HepG2 (cell line): Measurements from ENCODE around the gene MTR. TPM values are rescaled to one million over a fixed set of nuclear protein-coding genes. Genes with fewer than 3 reads are reported as not detected.

Experiments
- ATF2 ChIP-seq: sonication (generic); formaldehyde crosslinking; IDR thresholded peaks from 2 replicates; pipeline ENCODE4 v1.4.0; 2020; ENCODE audit warnings: missing genetic modification reagents
- CEBPG ChIP-seq: IDR thresholded peaks from 2 replicates; pipeline ENCODE4 v1.6.1; 2016
- FOSL2 ChIP-seq: sonication (generic); formaldehyde crosslinking; IDR thresholded peaks from 2 replicates; pipeline ENCODE4 v1.4.0; 2020; ENCODE audit warnings: missing genetic modification reagents
- FUBP1 ChIP-seq: sonication (generic); formaldehyde crosslinking; IDR thresholded peaks from 2 replicates; pipeline ENCODE4 v1.5.1; 2020; ENCODE audit warnings: missing genetic modification reagents, mild to moderate bottlenecking, borderline replicate concordance
- HOXD1 ChIP-seq: sonication (generic); formaldehyde crosslinking; IDR thresholded peaks from 2 replicates; pipeline ENCODE4 v1.5.0; 2020; ENCODE audit warnings: missing genetic modification reagents
- MYC ChIP-seq: sonication (generic); formaldehyde crosslinking; IDR thresholded peaks from 2 replicates; pipeline ENCODE4 v1.9.0; 2021; ENCODE audit warnings: missing genetic modification reagents, borderline replicate concordance
- POGK ChIP-seq: sonication (generic); formaldehyde crosslinking; conservative IDR thresholded peaks from 2 replicates; pipeline ENCODE4 v1.8.0; 2022; ENCODE audit warnings: mild to moderate bottlenecking, moderate library complexity, missing genetic modification reagents
- RERE ChIP-seq: IDR thresholded peaks from 2 replicates; pipeline ENCODE4 v1.6.1; 2016; ENCODE audit warnings: low read depth, missing genetic modification reagents, missing compliant biosample characterization
- STAG1 ChIP-seq: sonication (generic); formaldehyde crosslinking; IDR thresholded peaks from 2 replicates; pipeline ENCODE4 v1.4.0; 2020; ENCODE audit warnings: missing genetic modification reagents
- TFDP2 ChIP-seq: sonication (generic); formaldehyde crosslinking; IDR thresholded peaks from 2 replicates; pipeline ENCODE4 v1.4.0; 2020; ENCODE audit warnings: missing genetic modification reagents
- TRAFD1 ChIP-seq: sonication (generic); formaldehyde crosslinking; IDR thresholded peaks from 2 replicates; pipeline ENCODE4 v1.5.1; 2020; ENCODE audit warnings: missing genetic modification reagents, mild to moderate bottlenecking, borderline replicate concordance
- ZMYM2 ChIP-seq: sonication (generic); formaldehyde crosslinking; IDR thresholded peaks from 2 replicates; pipeline ENCODE4 v1.8.0; 2022; ENCODE audit warnings: mild to moderate bottlenecking, missing genetic modification reagents
- ZNF10 ChIP-seq: sonication (generic); formaldehyde crosslinking; IDR thresholded peaks from 2 replicates; pipeline ENCODE4 v1.4.0; 2020; ENCODE audit warnings: mild to moderate bottlenecking, low read depth, missing genetic modification reagents, borderline replicate concordance
- polyA plus RNA-seq, 8 experiments: library from polyadenylated mRNA; depleted of rRNA in 3 of 8; stranded (reverse) in 7 of 8; unstranded in 1 of 8; fragments of >200 nt; fragmentation: Illumina TruSeq in 4 of 8; extraction: Trizol in 4 of 8; gene quantifications; 2 replicates each; pipeline versions ENCODE4 v1.2.1 to v1.2.3, GENCODE V29; 2011 to 2016; ENCODE audit warnings: low read depth in 4 of 8, missing spikeins in 1 of 8, mixed read lengths in 1 of 8; ENCODE audit not compliant: insufficient read depth in 1 of 8
- total RNA-seq, 5 experiments: library from RNA; depleted of rRNA; stranded (reverse); fragments of >200 nt; fragmentation: Illumina TruSeq; extraction: Trizol; gene quantifications; 2 replicates each; pipeline ENCODE4 v1.2.3, GENCODE V29; 2016; ENCODE audit warnings: low read depth in 1 of 5

The MTR gene
- total and polyA plus RNA-seq, 2 of the 13 experiments (the other 11 are each of a cell fraction or from before 2014, with no cell fraction given) = 16.3 to 36.1 TPM

- TF ChIP-seq TFDP2 (CRISPR knock-in tag) = no peak
- peak; percentile 48; the same call in 1 of the 2 replicates for TF ChIP-seq POGK
- TF ChIP-seq ZMYM2 (CRISPR knock-in tag) = no peak
- peak; percentile 75 for TF ChIP-seq RERE (CRISPR knock-in tag)
- no peak for TF ChIP-seq ZNF10 (CRISPR knock-in tag)
- TF ChIP-seq MYC (CRISPR knock-in tag) = no peak
- TF ChIP-seq STAG1 = peak; percentile 10; the same call in 1 of the 2 replicates
- 0 out of 2 replicates have a peak, but pooled peaks have one; percentile 16 for TF ChIP-seq HOXD1 (CRISPR knock-in tag)
- TF ChIP-seq TRAFD1 (CRISPR knock-in tag) = no peak
- TF ChIP-seq CEBPG (CRISPR knock-in tag) = peak; percentile 30; the same call in 1 of the 2 replicates
- 0 out of 2 replicates have a peak, but pooled peaks have one; percentile 14 for TF ChIP-seq ATF2 (CRISPR knock-in tag)
- TF ChIP-seq FOSL2 (CRISPR knock-in tag) = peak; percentile 87
- TF ChIP-seq FUBP1 = no peak
These were observed 67.6 kb downstream of the MTR start (continued) for GRCh38 chr1:236862615-236863211.
